ENCODE results near the gene DLX2. TPM values are rescaled to one million over a fixed set of nuclear protein-coding genes. Genes with fewer than 3 reads are reported as not detected.

DLX2 gene
- polyA plus RNA-seq, 3 donors: 0.08 TPM; not detected in 2

- Histone ChIP-seq H3K4me2 (replicated peaks; ENCODE audit: extremely low read depth, low read length, poor library complexity, severe bottlenecking) (no peak overlapping the region), H2AFZ (ENCODE audit: insufficient read depth, low read depth, low read length, poor library complexity, severe bottlenecking) (no peak overlapping the region), H3K9ac (ENCODE audit: insufficient read depth, low read length, poor library complexity, severe bottlenecking) (no peak overlapping the region), H3K4me1 (ENCODE audit: control insufficient read depth in 1 of 2, insufficient read depth in 2 of 2, low read length in 2 of 2) (no peaks in the 10 kb centered on the region), H3K9me3 (replicated peaks in 1 of 2; ENCODE audit: control insufficient read depth in 1 of 2, insufficient read depth in 1 of 2, low read length in 2 of 2) (no peaks in the 10 kb centered on the region), H3K79me2 (ENCODE audit: insufficient read depth, low read length) (no peaks in the 10 kb centered on the region), H4K20me1 (ENCODE audit: insufficient read depth, low read length) (no peaks in the 10 kb centered on the region), H3K27me3 (ENCODE audit: control insufficient read depth in 2 of 2, insufficient read depth in 2 of 2, low read length in 2 of 2) (no peaks in the 10 kb centered on the region), H3K36me3 (replicated peaks in 1 of 2; ENCODE audit: control insufficient read depth in 1 of 2, insufficient read depth in 2 of 2, low read length in 2 of 2) (no peaks in the 10 kb centered on the region), H3K4me3 (replicated peaks in 1 of 3; ENCODE audit: low read depth in 2 of 3, low read length in 3 of 3) (no peak overlapping the region), H3K27ac (ENCODE audit: low read depth in 1 of 2, low read length in 2 of 2) (no peak overlapping the region)
- Mint-ChIP-seq H3K4me1 (no peaks in the 10 kb centered on the region), H3K9me3 (peaks cover 0 to 5% (median 0%) of the 10 kb centered on the region in 7 donors), H3K27me3 (ENCODE audit: low read depth in 3 of 3) (peaks cover 0 to 2% (median 0%) of the 10 kb centered on the region in 3 donors), H3K27ac (no peak overlapping the region), H3K4me3 (no peak overlapping the region), H3K36me3 (peaks cover 0 to 4% of the 10 kb centered on the region in 2 donors)
- no peak for DNase-seq
- intact Hi-C loops (cut with micrococcal nuclease): no loop called here
- TF ChIP-seq CTCF (IDR thresholded peaks at IDR 0.05): no peak
- 100% methylated on average over 4 of the region's 5 CpGs for WGBS (ENCODE audit: insufficient coverage)
These were observed 44.0 kb downstream of the DLX2 start for GRCh38 chr2:172058660-172059059.

- WGBS (ENCODE audit: insufficient coverage): 78% methylated on average over 1 of the region's 2 CpGs
- Mint-ChIP-seq H3K27me3 (ENCODE audit: low read depth in 3 of 3) (peaks cover 0 to 2% (median 0%) of the 10 kb centered on the region in 3 donors), H3K4me1 (no peaks in the 10 kb centered on the region), H3K27ac (no peak overlapping the region), H3K9me3 (peaks cover 0 to 5% (median 0%) of the 10 kb centered on the region in 7 donors), H3K36me3 (no peaks in the 10 kb centered on the region), H3K4me3 (no peak overlapping the region)
- no peak overlapping the region for H2AFZ ChIP-seq (ENCODE audit: insufficient read depth, low read depth, low read length, poor library complexity, severe bottlenecking)
- no peak for DNase-seq
- TF ChIP-seq CTCF (IDR thresholded peaks at IDR 0.05): no peak
- no peaks in the 10 kb centered on the region for H3K36me3 ChIP-seq (replicated peaks in 1 of 2; ENCODE audit: control insufficient read depth in 1 of 2, insufficient read depth in 2 of 2, low read length in 2 of 2)
- intact Hi-C loops (cut with micrococcal nuclease): no loop called here
- no peaks in the 10 kb centered on the region for H3K79me2 ChIP-seq (ENCODE audit: insufficient read depth, low read length)
- no peak overlapping the region for H3K4me2 ChIP-seq (replicated peaks; ENCODE audit: extremely low read depth, low read length, poor library complexity, severe bottlenecking)
- H3K27ac ChIP-seq (ENCODE audit: low read depth in 1 of 2, low read length in 2 of 2): no peak overlapping the region
- H3K9me3 ChIP-seq (replicated peaks in 1 of 2; ENCODE audit: control insufficient read depth in 1 of 2, insufficient read depth in 1 of 2, low read length in 2 of 2): no peaks in the 10 kb centered on the region
- H3K27me3 ChIP-seq (ENCODE audit: control insufficient read depth in 2 of 2, insufficient read depth in 2 of 2, low read length in 2 of 2): no peaks in the 10 kb centered on the region
- no peaks in the 10 kb centered on the region for H4K20me1 ChIP-seq (ENCODE audit: insufficient read depth, low read length)
- H3K4me3 ChIP-seq (replicated peaks in 1 of 3; ENCODE audit: low read depth in 2 of 3, low read length in 3 of 3): no peak overlapping the region
- no peak overlapping the region for H3K9ac ChIP-seq (ENCODE audit: insufficient read depth, low read length, poor library complexity, severe bottlenecking)
- H3K4me1 ChIP-seq (ENCODE audit: control insufficient read depth in 1 of 2, insufficient read depth in 2 of 2, low read length in 2 of 2): no peaks in the 10 kb centered on the region
These were observed 46.4 kb downstream of the DLX2 start for GRCh38 chr2:172056293-172056692.
